Osteoblast (primary cell): ENCODE measurements around the gene ACD. TPM values are rescaled to one million over a fixed set of nuclear protein-coding genes. Genes with fewer than 3 reads are reported as not detected.

Source experiments
- DNase-seq: peaks from one replicate; pipeline ENCODE4 v3.0.0; 2011; ENCODE audit warnings: low spot score, mixed read lengths; ENCODE audit not compliant: insufficient read length; ENCODE audit errors: missing footprints
- H2AFZ ChIP-seq: 2 replicates; pipeline ENCODE4 v1.6.0; 2011; ENCODE audit warnings: mild to moderate bottlenecking, low read length
- H3K27ac ChIP-seq: 2 replicates; pipeline ENCODE4 v1.5.1; 2011; ENCODE audit warnings: mild to moderate bottlenecking, low read depth, low read length, moderate library complexity
- H3K27me3 ChIP-seq: 2 replicates; pipeline ENCODE4 v1.6.0; 2012; ENCODE audit warnings: mild to moderate bottlenecking, control low read depth, inconsistent platforms, low read length, moderate library complexity; ENCODE audit not compliant: insufficient read depth
- H3K36me3 ChIP-seq: 2 replicates; pipeline ENCODE4 v1.5.1; 2011; ENCODE audit warnings: mild to moderate bottlenecking, low read length, control low read depth, moderate library complexity; ENCODE audit not compliant: insufficient read depth
- H3K4me1 ChIP-seq: 2 replicates; pipeline ENCODE4 v1.5.1; 2011; ENCODE audit warnings: mild to moderate bottlenecking, low read length, control low read depth, moderate library complexity; ENCODE audit not compliant: insufficient read depth
- H3K4me2 ChIP-seq: 2 replicates; pipeline ENCODE4 v1.6.0; 2011; ENCODE audit warnings: mild to moderate bottlenecking, low read length; ENCODE audit not compliant: insufficient read depth
- H3K4me3 ChIP-seq: fragments of 200-600 bp; sonication (generic); 3 replicates; pipeline ENCODE4 v1.5.1; 2012; ENCODE audit warnings: mild to moderate bottlenecking, low read length, inconsistent platforms; ENCODE audit not compliant: insufficient read depth
- H3K79me2 ChIP-seq: 2 replicates; pipeline ENCODE4 v1.6.0; 2012; ENCODE audit warnings: mild to moderate bottlenecking, low read length, control low read depth, inconsistent platforms; ENCODE audit not compliant: insufficient read depth
- H3K9me3 ChIP-seq: 2 replicates; pipeline ENCODE4 v1.5.1; 2011; ENCODE audit warnings: low read depth, low read length, control low read depth
- H4K20me1 ChIP-seq: 2 replicates; pipeline ENCODE4 v1.6.0; 2012; ENCODE audit warnings: mild to moderate bottlenecking, low read length, control low read depth; ENCODE audit not compliant: insufficient read depth
- CTCF ChIP-seq: IDR thresholded peaks from 2 replicates; pipeline ENCODE4 v1.5.1; 2011; ENCODE audit warnings: mild to moderate bottlenecking, low read depth, low read length, moderate library complexity; ENCODE audit errors: extremely low read depth
- total RNA-seq: library from RNA; depleted of rRNA; stranded (reverse); fragments of >200 nt; gene quantifications from 2 replicates; pipeline ENCODE4 v1.2.3, GENCODE V29; 2012

The ACD gene
- total RNA-seq, 1 donor, result 18.8 TPM

GRCh38 chr16:67654403-67654911 is 5.6 kb downstream of the ACD start:
- Histone ChIP-seq H3K27me3 (peaks cover 49% of the 10 kb centered on the region), H2AFZ (no peak overlapping the region), H3K36me3 (no peaks in the 10 kb centered on the region), H3K4me1 (peaks cover 8% of the 10 kb centered on the region), H3K79me2 (peaks cover 8% of the 10 kb centered on the region), H3K4me3 (no peak overlapping the region), H3K27ac (no peak overlapping the region), H3K9me3 (no peaks in the 10 kb centered on the region), H3K4me2 (no peak overlapping the region), H4K20me1 (peaks cover 15% of the 10 kb centered on the region)
- no peak for TF ChIP-seq CTCF
- peak; percentile 92 for DNase-seq

DNA sequence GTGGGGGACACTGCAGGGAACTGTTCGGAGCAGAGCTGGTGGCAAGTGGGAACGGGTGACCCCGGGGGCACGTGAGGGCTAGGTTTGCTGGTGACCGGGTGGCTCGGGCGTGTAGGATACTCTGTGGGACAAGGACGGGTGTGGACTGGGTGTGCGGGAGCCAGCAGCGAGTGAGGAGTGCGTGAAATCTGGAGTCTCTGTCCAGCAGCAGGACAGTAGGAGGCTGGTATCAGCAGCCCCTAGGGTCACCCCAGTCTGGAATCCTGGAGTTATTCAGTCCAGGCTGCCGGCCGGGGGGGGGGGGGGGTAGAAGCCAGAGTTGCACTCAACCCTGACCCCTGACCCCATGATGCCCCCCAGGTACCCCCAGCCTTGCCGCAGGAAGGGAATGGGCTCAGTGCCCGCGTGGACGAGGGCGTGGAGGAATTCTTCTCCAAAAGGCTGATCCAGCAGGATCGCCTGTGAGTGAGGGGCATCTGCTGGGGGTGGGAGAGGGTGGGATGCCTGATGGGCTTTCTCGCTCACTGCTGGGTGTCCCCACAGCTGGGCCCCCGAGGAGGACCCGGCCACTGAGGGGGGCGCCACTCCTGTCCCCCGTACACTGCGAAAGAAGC is 6.2 kb downstream of the ACD start:
- Histone ChIP-seq H3K4me2 (peak overlapping the region; percentile 76), H3K27ac (no peak overlapping the region), H2AFZ (no peak overlapping the region), H3K27me3 (peaks cover 54% of the 10 kb centered on the region), H3K36me3 (no peaks in the 10 kb centered on the region), H3K9me3 (no peaks in the 10 kb centered on the region), H4K20me1 (peaks cover 9% of the 10 kb centered on the region), H3K79me2 (peaks cover 3% of the 10 kb centered on the region), H3K4me1 (peaks cover 2% of the 10 kb centered on the region), H3K4me3 (peak overlapping the region; percentile 57)
- TF ChIP-seq CTCF, result no peak
- DNase-seq, result peak; percentile 77

DNA sequence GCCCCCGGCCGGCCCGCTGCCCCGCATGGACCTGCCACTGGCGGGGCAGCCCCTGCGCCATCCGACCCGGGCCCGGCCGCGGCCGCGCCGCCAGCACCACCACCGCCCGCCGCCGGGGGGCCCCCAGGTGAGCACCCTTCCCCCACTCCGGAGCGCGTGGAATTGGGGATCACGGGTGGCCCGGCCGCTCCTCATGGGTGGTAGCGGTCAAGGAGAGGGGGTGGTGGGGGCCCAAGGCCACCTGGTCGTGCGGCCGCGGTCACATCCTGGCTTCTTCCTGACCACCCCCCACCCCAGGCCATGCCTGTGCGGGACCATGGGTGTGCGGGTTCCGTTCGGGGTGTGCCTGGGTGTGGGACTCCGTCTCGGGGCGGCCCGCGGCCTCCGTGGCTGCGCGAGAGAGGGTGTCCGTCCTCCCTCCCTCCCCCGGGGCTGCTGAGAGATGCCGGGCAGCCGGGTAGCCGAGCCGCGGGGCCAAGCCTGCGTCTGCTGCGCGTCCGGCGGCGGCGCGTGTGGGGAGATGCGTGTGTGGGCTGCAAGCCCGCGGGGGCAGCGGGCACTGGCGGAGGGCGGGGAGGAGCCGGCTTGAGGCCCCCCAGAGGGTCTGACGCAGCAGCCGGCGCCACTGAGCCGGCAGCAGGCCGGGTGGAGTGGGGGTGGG is 6.8 kb downstream of the ACD start:
- H3K9me3 ChIP-seq, result no peaks in the 10 kb centered on the region
- no peaks in the 10 kb centered on the region for H3K4me1 ChIP-seq
- peaks cover 9% of the 10 kb centered on the region for H4K20me1 ChIP-seq
- peak; percentile 96 for DNase-seq
- H3K4me3 ChIP-seq, result peak overlapping the region; percentile 57
- H3K27me3 ChIP-seq, result peaks cover 61% of the 10 kb centered on the region
- TF ChIP-seq CTCF, result no peak
- no peaks in the 10 kb centered on the region for H3K79me2 ChIP-seq
- no peak overlapping the region for H2AFZ ChIP-seq
- no peak overlapping the region for H3K27ac ChIP-seq
- no peaks in the 10 kb centered on the region for H3K36me3 ChIP-seq
- H3K4me2 ChIP-seq, result peak overlapping the region; percentile 76

- H3K4me3 ChIP-seq, result no peak overlapping the region
- H3K79me2 ChIP-seq, result no peaks in the 10 kb centered on the region
- peak overlapping the region; percentile 76 for H3K4me2 ChIP-seq
- peak; percentile 97 for DNase-seq
- no peak overlapping the region for H2AFZ ChIP-seq
- no peaks in the 10 kb centered on the region for H3K36me3 ChIP-seq
- H3K4me1 ChIP-seq, result no peaks in the 10 kb centered on the region
- peaks cover 9% of the 10 kb centered on the region for H4K20me1 ChIP-seq
- peaks cover 66% of the 10 kb centered on the region for H3K27me3 ChIP-seq
- no peak for TF ChIP-seq CTCF
- no peaks in the 10 kb centered on the region for H3K9me3 ChIP-seq
- H3K27ac ChIP-seq, result no peak overlapping the region
Measured at GRCh38 chr16:67652578-67653127, 7.4 kb downstream of the ACD start.
